GM18517 (cell line): Measurements from ENCODE around the gene HYAL3.

Source experiments
- ATAC-seq: cut with Tn5 transposase; IDR thresholded peaks from one replicate; pipeline ENCODE4 v1.9.1; 2021; ENCODE audit warnings: mild to moderate bottlenecking, moderate library complexity; ENCODE audit not compliant: unreplicated experiment

Gene HYAL3, protein sequence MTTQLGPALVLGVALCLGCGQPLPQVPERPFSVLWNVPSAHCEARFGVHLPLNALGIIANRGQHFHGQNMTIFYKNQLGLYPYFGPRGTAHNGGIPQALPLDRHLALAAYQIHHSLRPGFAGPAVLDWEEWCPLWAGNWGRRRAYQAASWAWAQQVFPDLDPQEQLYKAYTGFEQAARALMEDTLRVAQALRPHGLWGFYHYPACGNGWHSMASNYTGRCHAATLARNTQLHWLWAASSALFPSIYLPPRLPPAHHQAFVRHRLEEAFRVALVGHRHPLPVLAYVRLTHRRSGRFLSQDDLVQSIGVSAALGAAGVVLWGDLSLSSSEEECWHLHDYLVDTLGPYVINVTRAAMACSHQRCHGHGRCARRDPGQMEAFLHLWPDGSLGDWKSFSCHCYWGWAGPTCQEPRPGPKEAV

DNA sequence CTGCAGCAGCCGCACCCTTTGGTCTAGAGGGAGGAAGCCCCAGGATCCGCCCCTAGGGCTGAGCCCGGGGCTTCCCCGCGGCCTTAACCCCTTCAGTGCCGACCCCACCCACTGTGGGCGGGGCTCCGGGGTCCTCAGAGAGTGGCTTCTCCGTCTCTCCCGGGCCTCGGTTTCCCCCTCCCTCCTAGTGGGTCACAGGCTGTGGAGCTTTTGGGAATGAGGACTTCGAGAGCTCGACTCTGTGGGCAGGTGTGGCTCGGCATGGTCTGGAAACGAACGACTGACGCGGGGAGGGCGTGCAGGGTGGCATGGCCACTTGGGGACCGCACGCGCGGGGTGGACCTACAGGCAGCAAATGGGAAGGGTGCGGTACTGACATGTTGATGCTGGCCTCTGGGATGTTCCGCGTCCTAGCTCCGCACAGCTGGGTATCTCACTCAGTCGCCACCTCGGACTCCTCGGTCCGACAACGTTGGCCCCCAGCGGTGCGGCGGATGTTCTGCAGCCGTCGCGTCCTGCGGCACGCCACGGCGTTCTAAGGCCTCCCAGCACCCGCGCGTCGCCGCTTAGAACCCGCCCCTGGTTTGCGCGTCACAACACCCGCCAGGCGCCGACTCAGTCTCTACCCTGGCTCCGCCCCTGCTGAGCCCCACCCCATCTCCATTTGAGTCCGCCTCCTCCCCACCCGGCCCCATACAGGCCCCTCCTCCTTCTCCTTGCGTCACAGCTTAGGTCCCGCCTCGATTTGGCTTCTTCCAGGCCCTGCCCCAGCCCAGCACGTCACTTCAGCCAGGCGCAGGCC, at the start of gene HYAL3, which contains the start of gene NAA80:
Gene HYAL3 (minus strand): TSS at position 570 of the 802 bp plus-strand sequence. CDS start 3,803 bp downstream, outside the sequence.
Gene NAA80 (minus strand): TSS at position 570 of the 802 bp plus-strand sequence. CDS start 1,942 bp downstream, outside the sequence.
- peak; percentile 79 for ATAC-seq

DNA sequence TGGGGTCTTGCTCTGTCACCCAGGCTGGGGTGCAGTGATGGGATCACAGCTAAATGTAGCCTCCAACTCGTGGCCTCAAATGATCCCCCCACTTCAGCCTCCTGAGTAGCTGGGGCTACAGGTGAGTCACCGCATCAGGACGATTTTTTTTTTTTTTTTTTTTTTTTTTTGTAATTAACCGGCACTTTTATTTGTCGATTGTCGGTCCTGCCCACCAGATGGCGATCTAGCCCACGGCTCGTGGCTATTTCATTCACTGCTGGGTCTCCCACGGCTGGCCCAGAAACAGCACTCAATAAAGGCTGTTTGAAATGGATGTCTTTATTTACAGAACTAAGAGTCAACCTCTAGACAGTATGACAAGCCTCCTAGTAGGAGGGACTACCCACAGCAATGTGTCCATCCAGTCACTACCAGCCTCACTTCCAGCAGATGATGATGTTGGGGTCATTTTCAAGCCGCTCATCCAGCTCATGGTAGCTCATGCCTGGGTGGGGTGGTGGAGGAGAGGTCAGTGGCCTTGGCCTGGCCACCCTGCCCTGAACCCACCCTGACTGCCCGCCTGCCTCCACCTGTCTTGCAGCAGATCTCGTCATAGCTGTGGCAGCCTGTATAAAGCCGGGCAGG, 48.1 kb upstream of the HYAL3 start:
- ATAC-seq, result no peak

DNA sequence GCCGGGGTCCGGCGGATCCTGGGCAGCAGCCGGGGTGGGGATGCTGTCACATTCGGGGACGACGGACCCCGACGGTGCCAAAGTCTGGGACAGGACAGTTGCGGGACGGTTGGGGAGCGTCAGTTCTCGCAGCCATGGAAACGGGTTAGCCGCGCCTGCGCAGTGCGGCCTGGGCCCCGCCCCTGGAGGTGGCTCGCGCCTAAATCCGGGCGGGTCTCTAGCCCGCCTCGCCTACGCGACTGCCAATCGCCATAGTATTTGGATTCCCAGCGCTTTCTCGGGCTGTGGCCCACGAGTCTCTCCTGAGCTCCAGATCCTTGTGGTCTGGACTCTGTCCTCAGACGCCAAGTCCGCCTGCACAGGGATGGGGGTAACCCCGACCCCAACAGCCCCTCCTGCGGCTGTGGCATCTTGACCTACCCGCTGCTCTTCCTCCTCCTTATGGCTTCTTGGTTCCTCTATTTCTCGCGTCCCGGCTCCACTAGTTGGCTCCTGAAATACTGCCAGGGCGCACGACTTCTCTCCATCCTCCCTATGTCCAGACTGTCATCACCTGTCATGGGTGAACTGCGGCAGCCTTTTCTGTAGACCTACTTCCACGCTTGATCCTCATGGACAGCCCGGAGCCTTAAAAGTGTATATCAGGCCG, 46.5 kb upstream of the HYAL3 start, which contains the start of gene ZMYND10:
Gene ZMYND10 (minus strand): TSS at position 147 of the 649 bp plus-strand sequence. CDS start 153 bp downstream, outside the sequence.
- no peak for ATAC-seq

DNA sequence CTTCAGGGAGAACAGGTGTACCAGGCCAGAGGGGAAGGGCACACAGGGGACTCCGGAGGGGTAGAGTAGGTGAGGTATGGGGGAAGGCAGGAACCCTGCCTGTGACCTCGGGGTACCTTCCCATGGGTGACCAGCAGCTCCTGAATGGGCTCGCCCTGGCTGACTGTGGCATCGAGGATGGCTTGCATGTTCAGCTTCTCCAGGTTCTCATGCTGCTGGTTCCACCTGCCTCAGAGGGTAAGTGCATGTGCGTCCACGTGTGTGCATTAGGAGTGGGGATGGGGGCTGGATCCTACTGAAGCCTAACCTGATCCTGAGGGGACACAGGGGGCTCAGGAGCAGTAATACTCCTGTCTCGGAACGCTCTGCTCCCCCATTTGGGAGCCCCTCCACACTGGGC, 45.8 kb upstream of the HYAL3 start:
- ATAC-seq, result no peak

DNA sequence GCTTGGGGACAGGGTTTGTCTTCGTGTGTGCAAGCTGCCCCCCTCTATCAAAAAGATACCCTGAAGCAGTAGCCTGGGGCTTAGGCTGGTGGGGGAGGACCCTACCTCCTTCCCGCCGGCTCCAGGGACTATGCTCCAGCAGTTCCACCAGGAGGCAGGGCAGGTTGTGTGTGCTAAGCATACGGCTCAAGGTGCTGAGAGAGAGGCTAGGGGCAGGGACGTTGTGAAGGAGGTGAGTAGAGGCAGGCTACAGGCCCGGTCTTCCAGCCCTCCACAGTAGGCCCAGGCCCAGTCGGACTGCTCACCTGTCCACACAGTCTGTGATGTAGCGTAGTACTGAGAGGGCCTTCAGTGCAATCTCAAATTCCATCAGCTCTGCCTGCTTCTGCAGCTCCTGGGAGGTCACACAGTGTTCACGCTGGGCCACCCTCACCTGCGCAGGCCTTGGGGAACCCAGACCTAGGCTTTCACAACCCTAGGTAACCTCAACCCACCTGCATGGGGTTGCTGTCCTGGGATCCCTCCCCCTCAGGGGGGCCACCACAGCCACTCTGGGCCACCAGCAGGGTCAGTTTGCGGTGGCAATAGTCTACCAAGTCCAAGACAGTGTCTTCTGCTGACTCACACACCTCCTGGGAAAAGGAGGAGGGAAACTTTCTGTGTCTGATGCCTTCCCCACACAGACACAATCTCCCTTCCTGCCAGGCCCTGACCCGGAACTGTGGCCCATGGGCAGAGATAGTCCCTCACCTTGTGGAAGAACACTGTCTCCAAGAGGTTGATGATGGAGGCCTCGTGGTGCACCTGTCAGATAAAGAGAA, 43.8 kb upstream of the HYAL3 start:
- no peak for ATAC-seq

DNA sequence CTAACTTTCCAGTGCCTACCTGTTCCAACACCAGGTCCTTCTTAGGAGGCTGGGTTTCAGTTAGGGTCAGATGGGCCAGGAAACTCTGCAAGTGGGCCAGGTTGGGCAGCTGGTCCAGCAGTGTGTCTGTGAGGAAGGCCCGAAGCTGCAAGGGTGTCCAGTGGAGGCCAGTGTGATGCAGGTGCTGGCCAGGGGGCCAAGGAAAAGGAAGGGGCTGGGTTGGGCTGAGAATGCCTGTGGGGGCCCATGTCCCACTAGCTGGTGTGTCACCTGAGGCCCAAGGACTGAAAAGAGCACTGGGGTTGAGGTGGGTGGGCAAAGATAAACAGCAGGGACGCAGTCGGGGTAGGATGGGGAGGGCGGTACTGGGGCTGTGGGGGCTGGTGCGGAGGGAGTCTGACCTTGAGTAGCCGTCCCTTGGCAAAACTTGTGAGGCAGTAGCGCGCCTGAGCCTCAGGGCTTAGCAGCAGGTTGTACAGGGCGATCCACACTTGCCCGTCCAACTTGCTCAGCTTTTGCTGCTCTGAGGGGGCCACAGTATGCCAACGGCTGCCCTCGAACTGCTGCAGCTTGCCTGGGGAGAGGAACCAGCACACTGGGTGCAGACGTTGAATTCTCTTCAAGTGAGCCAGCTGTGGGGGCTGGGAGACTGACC, 42.9 kb upstream of the HYAL3 start:
- ATAC-seq, result no peak

DNA sequence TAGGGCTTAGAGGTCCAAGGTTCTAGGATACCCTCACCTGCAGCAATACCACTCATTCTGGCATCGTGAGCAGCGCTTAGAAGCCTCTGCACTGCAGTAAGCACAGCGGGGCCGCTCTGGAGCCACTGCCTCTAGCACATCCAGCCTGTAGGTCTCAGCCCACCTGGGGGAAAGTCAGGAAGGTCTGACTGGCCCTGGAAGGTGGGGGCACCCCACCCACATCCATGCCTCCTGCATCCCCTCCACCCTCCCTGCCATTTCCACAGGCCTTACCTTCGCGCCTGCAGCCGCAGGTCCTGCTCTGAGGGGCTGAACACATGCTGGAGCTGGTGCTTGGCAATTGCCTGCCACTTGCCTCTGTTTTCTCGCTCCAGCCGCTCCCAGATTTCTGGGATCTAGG, 42.3 kb upstream of the HYAL3 start:
- no peak for ATAC-seq

DNA sequence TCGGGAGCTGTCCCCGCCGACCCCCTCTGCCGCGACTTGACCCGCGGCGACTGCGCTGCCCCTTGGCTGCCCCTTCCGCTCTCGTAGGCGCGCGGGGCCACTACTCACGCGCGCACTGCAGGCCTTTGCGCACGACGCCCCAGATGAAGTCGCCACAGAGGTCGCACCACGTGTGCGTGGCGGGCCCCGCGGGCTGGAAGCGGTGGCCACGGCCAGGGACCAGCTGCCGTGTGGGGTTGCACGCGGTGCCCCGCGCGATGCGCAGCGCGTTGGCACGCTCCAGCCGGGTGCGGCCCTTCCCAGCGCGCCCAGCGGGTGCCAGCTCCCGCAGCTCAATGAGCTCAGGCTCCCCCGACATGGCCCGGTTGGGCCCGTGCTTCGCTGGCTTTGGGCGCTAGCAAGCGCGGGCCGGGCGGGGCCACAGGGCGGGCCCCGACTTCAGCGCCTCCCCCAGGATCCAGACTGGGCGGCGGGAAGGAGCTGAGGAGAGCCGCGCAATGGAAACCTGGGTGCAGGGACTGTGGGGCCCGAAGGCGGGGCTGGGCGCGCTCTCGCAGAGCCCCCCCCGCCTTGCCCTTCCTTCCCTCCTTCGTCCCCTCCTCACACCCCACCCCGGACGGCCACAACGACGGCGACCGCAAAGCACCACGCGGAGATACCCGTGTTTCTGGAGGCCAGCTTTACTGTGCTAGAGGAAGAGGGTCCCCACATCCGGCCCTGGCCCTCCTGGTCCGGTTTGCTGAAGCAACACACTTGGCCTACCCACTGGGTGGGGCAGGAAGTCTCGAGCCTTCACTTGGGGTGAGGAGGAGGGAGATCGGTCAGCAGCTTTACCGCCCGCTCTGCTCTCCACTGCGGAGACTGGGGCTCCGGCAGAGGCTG, 41.5 kb upstream of the HYAL3 start, which contains the start of gene RASSF1:
Gene RASSF1 (minus strand): TSS at position 389 of the 882 bp plus-strand sequence. CDS start 31 bp downstream, at position 358.
- ATAC-seq, result no peak

DNA sequence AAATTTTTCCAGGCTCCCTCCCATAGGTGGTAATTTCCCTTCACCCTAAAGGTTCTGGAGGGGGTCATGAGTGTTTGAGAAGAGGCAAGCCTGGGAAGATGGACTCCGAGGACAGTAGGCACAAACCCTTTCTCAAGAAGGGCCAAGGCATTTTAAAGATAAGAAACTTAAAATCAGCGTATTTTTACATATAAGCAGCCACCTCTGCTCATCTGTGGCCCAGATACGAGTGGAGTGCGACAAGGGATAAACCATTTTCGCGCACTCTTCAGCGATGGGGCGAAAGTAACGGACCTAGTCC, 40.9 kb upstream of the HYAL3 start:
- no peak for ATAC-seq

DNA sequence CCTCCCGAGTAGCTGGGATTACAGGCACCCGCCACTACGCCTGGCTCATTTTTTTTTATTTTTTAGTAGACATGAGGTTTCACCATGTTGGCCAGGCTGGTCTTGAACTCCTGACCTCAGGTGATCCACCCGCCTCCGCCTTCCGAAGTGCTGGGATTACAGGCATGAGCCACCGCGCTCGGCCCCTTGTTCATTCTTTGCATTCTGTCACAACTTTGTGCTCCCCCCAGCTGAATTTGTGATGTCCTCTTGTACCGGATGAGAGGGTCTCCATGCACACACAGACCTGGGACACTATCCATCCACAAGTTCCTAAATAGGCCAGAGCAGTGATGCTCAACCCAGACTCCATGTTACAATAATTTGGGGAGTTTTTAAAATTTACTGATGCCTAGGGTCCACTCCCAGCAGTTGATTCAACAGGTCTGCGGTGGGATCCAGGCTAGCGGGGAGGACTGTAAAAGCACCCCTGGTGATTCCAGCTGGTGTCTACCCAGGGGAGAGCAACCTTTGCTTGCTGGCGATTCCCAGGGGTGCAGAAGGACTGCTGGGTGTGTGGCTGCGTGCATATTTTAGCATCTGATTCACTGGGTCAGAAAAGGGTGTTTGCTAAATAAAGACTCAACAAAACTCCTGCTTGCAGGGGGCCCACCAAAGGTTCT, 40.4 kb upstream of the HYAL3 start:
- ATAC-seq, result no peak

DNA sequence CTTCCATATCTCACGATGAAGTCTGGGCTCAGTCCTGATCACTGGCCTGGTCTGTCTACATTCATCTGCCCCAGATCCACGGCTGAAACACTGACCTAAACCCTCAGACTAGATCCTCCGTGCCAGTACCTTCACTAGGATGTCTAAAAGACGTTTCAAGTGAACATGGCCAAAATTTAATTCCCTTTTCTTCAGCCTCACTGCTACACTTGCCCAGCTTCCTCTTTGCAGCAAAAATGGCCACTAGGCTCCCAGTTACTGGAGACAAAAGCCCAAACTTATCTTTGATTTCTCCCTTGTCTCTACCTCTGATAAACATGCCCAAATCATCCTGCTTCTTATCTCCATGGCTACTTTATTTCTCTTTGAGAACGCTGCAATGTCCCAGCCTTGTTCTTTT, 39.8 kb upstream of the HYAL3 start:
- ATAC-seq, result no peak

DNA sequence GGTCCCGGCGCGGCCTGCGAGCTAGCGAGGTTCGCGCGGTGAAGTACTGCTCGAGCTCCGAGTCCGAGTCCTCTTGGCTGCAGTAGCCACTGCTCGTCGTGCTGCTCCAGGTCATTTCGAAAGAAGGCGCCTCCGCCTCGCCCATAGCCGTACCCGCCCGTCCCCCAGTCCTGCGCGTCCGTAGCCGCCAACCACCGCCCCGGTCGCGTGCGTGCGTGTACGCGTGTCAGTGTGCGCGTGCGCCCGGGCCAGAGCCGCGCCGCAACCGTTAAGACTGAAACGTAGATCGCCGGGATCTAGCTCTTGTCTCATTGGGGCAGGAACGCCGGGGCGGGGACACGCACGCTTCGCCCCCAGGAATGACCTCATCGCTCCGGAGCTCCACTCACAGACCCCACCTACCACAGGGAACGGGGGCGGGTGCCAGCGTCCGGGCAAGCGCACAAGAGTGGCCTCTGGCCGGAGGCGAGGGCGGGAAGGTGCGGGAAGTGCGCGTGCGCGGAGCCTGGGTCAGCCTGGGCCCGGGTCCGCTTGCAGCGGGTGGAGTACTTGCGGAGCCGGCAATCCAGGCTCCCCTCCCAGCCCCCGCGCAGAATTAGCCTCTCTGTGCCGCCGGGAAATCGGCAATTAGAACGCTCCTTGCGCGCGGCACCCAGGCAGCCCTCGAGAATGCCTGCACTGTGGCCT, 38.1 kb upstream of the HYAL3 start:
- peak; percentile 82 for ATAC-seq

DNA sequence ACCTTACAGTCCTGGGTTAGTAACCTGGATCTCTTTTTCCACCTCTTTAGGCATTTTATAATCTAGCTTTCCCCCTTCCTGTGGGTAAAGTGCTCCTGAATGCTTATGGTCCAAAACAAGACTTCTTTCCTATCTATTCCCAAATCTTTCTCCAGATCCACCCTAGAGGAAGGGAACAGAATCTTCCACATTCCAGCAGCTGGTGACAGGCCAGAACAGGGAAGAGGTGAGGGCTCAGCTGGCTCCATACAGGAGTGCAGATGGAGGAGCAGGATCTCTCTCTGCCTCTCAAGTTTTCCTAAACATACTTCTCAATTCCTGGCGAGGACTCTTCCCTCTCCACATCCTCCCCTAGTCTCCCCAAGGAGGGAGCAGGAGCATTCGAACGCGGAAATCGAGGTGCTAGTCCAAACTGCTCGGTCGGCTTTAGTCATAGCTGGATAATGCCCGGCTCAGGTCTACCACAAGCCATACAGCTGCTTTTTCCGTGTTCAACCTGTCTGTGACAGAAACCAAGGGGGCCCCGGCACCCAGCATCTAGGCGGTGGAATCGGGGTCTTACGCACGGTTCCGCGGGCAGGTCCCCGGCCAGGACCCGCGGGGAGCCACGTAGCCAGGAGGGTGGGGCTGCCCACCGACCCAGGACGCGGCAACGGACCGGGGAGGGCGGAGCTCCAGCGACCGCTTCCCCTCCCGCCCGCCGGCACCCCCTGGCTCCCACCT, 37.4 kb upstream of the HYAL3 start:
- ATAC-seq, result peak; percentile 2

DNA sequence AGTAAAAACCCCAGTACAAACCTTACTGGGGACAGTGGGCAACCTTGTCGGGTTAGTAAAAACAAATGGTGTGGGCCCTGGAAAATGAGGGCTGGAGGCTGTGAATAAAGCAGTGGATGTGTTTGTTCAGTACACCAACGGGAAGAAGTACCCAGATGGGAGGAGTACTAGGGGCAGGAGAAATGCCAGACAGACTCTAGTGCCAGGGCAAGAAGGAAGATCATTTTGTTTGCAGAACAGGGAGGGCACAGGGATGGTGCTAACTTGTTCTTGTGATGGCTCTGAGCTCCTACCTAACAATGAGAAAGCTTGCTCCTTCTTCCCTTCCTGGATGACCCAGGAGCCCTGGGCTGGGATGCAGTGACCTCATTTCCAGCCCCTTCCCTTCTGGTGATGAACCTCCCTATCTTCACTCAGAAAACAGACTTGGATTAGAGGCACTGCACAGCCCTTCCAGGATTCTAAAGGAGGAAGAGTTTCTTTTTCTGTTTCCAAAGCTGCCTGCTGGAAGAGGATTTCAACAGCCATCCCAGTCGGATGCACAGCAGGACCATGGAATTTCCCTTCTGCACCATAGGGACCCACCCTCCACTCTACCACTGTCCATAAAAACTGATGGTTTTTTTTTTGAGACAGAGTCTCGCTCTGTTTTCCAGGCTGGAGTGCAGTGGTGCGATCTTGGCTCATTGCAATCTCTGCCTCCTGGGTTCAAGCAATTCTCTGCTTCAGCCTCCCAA, 35.3 kb upstream of the HYAL3 start:
- no peak for ATAC-seq

DNA sequence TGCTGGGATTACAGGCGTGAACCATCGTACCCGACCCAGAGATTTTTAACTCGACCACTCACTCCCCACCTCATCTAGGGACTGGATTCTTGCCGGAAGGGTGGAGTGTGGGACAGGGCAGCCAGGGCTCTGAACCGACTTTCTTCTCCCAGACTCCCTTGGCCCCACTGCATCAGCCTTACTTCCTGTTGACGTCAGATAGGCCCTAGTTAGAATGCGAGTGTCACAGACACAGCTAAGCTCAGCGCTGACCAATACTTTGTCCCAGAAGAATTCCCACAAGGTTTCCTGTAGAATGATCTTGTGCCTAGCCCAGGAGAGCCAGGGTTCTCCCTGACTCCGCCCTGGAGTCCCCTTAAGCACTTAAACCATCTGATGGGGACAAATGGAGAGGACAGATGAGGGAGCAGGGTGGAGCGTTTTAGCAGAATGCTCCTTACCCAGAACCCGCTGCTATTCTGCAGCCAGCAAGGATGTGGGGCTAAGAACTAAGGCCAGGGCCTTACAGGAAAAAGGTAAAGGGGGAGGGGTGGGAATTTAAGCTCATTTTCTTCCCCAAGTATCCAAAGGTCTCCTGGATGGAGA, 34.6 kb upstream of the HYAL3 start:
- ATAC-seq, result no peak
